D721Med (cell line): ENCODE data around the gene USP44.
"Not testable (repeated sequence)": the region's sequence is repeated elsewhere in the genome, so short reads cannot be mapped to it uniquely, and the experiment has no call there.

ENCODE experiments used
- DNase-seq: peaks from one replicate; pipeline ENCODE4 v3.0.0; 2011; ENCODE audit warnings: low spot score; ENCODE audit not compliant: insufficient read length
- FAIRE-seq: peaks from 2 replicates; lab custom pipeline; 2011; peaks lifted over from hg19 to GRCh38; lab: Jason Lieb, UNC
- CTCF ChIP-seq: IDR thresholded peaks from 2 replicates; pipeline ENCODE4 v1.5.1; 2012; ENCODE audit warnings: mild to moderate bottlenecking, control low read depth; ENCODE audit not compliant: insufficient read depth; ENCODE audit errors: missing control alignments

USP44 gene

GRCh38 chr12:95583933-95584332 is 32.7 kb upstream of the USP44 start:
- TF ChIP-seq CTCF: no peak
- FAIRE-seq: no peak
- DNase-seq: no peak

GRCh38 chr12:95582230-95583058 is 31.2 kb upstream of the USP44 start:
- FAIRE-seq: no peak
- DNase-seq: no peak
- peak; percentile 45 for TF ChIP-seq CTCF

GRCh38 chr12:95577820-95578219 is 26.5 kb upstream of the USP44 start:
- DNase-seq: no peak
- TF ChIP-seq CTCF: no peak
- FAIRE-seq: no peak

GRCh38 chr12:95574799-95575452 is 23.6 kb upstream of the USP44 start:
- peak; percentile 84 for FAIRE-seq
- peak; percentile 60 for TF ChIP-seq CTCF
- no peak for DNase-seq

GRCh38 chr12:95573951-95574576 is 22.8 kb upstream of the USP44 start:
- FAIRE-seq: no peak

GRCh38 chr12:95571369-95571768 is 20.1 kb upstream of the USP44 start:
- TF ChIP-seq CTCF: no peak
- no peak for FAIRE-seq
- no peak for DNase-seq

More at GRCh38 chr12:95573951-95574576, 22.8 kb upstream of the USP44 start:
- no peak for DNase-seq
- no peak for TF ChIP-seq CTCF

- DNase-seq, FAIRE-seq: not testable (repeated sequence)
These were observed 16.8 kb upstream of the USP44 start for GRCh38 chr12:95568045-95568444.
